GM10847 (cell line): ENCODE results near the gene FOXRED1.
A peak's percentile ranks its signal among the peaks of the same experiment; 100 is the strongest.

Experiments used
- POLR2A ChIP-seq: IDR thresholded peaks from 2 replicates; pipeline ENCODE4 v1.6.1; 2011; ENCODE audit not compliant: insufficient read length; ENCODE audit errors: extremely low read depth

The FOXRED1 gene

DNA sequence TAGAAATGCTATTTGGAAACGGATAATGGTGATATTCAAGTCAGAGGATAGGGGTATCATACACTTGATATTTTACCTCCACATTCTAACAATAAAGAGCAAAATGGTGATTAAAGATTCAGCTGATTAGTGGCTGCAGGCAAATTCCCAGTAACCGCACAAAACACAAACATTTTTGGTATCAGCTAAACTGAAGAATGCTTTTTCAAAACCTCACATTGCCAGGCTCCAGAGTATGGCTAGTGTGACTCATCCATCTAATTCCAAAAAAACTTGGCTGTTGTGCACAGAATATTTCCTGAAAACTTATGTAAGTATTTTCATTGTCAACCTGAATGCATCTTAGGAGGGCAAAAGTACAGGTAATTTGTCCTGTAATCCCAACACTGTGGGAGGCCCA, 11.2 kb upstream of the FOXRED1 start:
- TF ChIP-seq POLR2A = no peak

DNA sequence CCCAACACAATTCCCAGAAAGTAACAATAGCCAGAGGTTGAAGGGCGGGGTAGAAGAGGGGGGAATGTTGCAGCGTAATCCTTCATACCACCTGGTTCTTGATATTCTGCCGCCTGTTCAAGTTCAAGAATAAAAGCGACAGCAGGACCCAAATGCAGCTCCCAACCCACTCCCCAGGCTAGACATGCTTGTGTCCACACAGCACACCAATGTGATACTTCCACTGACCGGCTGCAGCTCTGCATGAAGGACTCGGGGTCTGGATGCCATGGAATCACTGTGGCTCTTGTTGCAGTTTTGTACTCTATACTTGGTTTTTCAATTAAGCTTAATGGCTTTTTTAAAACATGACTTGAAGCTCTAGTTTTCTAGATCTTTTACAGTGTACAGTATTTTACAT, 6.7 kb upstream of the FOXRED1 start:
- no peak for TF ChIP-seq POLR2A

DNA sequence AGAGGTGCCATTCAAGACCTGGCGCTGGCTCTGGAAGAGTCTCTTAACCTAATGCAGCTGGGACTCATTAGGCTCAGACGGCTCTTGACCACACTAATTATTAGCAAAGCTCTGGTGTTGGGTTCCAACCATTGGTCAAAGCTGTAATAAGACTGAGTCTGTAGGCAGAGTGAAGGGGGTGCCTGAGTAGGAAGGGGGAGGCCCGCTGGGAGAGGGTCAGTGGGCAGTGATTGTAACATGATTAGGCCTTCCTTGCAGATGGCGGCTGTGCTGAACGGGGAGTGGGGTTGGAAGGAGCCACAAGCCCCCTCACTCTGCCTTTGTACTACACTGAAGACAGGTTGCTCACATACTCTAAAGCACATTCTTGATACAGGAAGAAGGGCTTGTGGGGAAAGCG, 5.5 kb upstream of the FOXRED1 start:
- TF ChIP-seq POLR2A = no peak

DNA sequence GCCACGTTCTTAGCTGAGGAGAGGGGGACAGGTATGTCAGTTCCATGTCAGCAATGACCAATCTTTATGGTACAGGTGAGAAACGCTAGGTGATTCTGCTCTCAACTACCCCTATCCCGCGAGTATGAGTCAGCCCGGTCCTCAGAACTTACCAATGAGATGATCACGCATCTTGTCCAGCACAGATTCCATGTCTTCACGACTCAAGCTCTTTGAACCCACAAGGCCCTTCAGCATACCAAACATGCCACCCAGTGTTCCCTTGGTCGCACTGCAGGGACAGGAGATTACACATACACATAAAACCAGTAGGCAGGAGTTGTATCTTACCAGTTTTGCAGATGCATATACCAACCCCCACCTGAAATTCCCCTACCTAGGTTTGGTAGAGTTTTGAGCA, 3.1 kb upstream of the FOXRED1 start:
- TF ChIP-seq POLR2A = no peak

DNA sequence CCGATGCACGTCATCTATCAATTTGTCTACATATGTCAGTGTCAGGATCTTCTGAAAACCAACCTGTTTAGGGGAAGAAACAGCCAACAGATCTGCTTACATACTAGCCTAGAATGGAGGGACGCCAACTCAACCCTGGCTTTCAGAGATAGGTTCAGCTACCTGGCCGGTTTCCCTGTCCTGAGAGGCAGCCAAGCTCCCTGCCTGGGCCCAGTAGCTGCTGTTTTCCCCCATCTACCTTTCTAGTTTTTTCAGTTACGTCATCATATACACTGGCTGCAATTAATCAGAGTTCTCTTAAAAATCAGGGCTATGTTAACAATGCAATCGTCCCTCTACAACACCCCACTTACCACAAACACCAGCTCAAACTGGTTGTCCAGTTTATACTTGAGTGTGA, 1.3 kb upstream of the FOXRED1 start:
- TF ChIP-seq POLR2A = no peak

DNA sequence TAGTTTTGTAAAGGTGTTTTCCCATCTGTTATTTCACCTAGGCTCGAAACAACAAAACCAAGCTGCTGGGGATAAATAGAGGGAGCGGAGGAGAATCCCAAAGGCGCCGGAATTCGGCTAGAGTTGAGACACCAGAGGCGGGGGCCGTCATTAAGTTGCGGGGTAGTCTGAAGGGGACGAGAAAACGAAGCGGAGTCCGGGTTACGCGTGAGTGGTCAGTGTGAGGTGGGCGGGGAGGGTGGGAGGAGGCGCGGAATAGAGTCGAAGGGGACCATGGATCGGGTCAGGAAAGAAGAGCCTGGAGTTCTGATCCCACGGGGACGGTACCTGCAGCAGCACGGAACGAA, 620 bp upstream of the FOXRED1 start:
- no peak for TF ChIP-seq POLR2A

DNA sequence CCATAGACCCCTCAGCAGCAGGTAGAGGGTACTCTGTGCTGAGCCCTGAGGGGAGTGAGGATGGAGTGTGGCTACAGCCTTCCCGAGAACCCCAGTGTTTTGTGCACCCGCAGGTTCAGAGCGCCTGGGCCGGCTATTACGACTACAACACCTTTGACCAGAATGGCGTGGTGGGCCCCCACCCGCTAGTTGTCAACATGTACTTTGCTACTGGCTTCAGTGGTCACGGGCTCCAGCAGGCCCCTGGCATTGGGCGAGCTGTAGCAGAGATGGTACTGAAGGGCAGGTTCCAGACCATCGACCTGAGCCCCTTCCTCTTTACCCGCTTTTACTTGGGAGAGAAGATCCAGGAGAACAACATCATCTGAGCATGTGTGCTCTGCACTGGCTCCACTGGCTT, 8.4 kb downstream of the FOXRED1 start:
- no peak for TF ChIP-seq POLR2A

DNA sequence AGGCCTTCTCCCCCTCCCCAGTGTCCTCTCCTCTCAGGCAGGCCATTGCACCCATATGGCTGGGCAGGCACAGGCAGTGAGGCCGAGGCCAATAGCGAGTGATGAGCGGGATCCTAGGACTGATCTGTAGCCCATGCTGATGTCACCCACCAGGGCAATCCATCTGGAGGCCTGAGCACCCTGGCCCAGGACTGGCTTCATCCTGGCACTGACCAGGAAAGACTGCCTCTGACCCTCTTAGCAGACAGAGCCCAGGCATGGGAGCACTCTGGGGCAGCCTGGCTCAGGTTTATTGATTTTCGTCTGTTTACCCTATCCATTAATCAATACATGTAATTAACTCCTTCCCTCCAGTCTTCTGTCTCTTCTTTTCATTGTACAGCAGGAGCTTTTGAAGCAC, 8.8 kb downstream of the FOXRED1 start:
- TF ChIP-seq POLR2A = no peak

DNA sequence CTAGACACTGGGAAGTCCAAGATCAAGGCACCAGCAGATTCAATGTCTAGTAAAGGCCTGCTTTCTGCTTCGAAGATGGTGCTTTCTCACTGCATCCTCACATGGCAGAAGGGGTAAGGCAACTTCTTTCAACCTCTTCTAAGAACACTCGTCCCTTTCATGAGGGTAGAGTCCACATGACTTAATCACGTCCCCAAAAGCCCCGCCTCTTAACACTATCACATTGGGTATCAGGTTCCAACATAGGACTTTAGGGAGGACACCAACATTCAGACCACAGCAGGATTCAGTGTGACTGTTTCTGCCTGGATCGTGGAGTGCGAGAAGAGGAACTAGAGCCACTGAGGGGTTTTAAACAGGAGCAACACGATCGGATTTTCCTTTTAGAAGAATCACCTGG, 10.2 kb downstream of the FOXRED1 start:
- TF ChIP-seq POLR2A = no peak

DNA sequence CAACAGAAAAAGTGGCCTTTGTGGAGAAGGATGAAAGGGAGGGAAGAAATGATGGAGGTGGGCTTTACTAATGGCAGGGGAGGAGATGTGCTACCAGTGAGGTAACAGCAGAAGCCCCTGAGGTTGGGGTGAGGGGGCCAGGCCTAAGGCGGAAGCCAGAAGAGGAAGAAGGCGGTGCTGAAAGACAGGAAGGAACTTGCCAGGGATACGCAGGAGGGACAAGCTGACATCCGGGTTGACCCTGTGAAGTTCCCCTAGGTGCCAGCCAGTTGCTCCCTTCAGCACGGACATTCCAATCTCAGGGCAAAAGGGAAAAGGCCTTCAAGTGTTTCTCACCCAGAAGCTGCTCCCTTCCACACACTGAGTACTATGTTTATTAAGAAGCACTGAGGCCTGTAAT, 11.6 kb downstream of the FOXRED1 start:
- TF ChIP-seq POLR2A = no peak

DNA sequence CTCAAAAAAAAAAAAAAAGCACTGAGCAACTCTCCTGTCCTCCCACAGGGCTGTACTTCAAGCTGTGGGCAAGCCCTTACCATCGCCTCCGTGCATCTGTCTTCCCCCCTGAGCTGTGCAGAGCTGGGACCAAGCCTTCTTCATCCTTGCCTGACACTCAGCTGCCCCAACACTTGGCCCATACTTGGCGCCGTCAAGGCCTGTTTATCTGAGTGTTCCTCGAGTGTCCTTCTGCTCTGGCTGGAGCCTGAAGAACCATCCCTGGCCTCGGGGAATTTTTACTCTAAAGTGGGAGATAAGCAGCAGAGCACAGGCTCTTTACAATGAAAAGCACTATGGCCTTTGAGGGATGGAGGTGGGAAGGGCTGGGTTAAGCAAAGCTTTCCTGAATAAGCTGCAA, 12.3 kb downstream of the FOXRED1 start:
- no peak for TF ChIP-seq POLR2A

DNA sequence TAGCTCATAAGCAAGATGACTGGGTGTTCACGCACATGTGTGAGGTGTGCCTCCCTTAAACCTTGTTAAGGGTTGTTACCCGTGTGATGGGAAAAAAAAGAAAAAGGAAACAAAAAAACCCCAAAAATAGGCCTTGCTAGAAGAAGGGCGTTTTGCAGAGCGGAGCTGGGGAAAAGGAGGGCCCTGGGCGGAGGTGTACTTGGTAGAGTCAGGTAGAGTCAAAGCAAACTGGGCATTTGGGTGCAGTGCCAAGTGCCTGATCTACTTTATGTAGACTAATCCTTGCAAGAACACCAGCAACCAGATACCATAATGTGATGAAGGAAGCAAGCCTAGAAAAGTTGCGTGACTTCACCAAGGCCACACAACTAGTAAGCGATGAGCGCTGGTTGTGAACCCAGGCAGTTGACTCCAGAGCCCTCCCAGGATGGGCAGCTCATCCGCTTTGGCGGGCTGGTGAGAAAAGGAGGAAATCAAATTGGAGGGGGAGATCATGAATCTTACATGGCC, 12.8 kb downstream of the FOXRED1 start:
- TF ChIP-seq POLR2A = no peak

DNA sequence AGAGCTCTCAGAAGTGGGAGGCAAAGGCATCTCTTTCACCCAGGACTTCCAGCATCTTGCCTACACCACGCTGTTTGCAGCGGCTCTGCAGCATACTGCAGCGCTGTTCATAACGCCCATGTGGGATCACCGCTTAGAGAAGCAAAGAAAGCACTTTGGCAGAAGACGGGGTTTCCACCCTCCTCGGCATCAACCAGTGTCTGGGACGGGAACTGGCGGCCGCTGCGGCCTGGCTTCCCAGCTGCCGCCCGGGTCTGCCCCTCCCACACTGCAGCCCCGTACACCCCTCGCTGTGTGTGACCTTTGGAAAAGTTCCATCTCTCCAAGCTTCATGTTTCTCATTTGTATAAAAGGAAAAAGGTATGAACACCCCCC, 13.4 kb downstream of the FOXRED1 start:
- TF ChIP-seq POLR2A = no peak

DNA sequence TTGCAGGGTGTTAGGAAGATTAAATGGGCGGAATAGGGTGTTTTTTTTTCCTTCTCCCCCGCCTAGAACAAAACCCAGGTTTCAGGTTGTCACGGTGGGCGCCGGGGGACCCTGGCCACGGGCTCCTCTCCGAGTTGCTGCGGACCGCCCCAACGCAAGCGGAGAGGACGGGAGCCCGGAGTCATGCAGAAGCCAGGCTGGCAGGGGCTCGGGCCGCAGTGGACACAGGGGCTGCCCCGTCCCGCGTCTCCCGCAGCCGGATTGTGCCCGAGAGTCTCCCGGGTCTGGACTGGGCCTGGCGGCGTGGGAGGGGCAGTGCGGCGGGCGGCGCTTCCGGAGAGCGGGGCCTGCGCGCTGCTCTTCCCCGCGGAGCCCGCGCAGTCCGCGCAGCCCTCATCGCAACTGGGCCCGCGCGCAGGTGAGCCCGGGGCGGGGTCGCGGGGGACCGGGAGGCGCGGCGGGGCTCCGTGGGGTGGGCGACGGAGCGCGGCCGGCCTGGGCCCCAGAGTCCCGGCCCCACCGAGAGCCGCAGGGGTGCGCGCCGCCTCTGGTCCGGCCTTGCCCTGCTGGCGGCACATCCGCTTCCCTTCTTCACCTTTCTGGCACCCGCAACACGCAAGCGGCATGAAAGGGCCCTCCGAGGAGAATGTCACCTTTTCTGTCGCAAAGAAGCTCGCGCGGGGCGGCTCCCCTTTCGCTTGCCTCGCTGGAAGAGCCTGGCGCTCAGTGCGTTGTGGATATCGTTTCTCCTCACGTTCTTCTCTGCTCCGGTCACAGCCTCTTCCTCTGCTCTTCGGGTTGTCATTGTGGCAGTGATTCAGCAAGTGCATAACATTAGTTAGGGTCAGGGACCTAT, 14.0 kb downstream of the FOXRED1 start, which contains the start of gene TIRAP:
Gene TIRAP, plus strand, starts transcription at position 358 of the 856 bp plus-strand sequence. CDS start 7,802 bp downstream, outside the sequence.
- TF ChIP-seq POLR2A = peak; percentile 50

DNA sequence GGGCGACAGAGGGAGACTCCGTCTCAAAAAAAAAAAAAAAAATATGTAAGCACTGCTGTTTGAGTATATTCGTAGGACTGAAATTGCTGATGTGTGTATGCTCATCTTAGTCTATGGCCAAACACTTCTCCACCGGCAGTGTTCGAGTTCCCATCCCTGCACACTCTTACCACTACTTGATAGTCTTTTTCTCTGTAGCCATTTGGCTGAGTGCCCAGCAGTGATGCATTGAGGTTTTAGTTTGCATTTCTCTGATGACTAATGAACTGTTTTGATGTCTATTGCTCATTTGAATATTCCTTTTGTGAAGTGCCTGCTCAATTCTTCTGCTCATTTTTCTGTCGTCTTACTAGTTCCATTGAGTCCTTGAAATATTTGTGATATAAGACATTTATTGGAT, 15.9 kb downstream of the FOXRED1 start:
- no peak for TF ChIP-seq POLR2A

DNA sequence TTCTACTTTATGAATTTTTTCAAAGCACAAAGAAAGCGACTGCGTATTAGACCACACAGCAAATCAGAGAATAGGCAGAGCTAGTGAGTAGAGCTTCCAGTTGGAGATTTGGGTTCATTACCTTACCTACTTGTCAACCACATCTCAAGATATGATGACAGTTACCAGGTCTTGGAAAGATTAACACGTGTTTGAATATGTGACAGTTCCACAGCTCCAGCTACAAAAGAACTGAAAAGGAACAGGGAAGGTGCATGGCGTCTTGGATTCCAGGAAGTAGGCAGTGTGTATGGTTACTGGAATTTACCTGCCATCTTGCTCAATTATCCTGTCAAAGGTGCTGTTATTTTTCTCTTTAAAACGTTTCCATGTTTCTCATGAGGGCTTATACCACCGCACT, 19.3 kb downstream of the FOXRED1 start:
- TF ChIP-seq POLR2A = no peak

DNA sequence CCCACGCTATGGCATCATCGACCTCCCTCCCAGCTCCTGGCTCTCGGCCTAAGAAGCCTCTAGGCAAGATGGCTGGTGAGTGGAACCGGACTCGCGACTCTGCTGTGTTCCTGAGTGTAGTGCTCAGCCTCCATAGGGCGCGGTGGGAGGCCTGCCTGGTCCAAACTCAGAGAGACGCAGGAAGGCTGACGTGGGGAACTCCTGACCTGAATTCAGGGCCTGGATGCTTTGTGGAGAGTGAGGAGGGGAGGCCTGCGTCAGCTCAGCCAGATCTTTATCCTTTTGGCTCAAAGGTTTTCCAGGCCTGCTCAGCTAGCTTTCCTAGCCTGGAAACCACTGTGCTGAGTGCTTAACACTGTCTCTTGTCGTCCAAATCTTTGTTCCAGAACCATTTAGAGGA, 21.9 kb downstream of the FOXRED1 start:
- no peak for TF ChIP-seq POLR2A
